Right kidney (tissue), 1 donor: Measurements from ENCODE around the gene DPYD.

Source experiments
- DNase-seq: peaks from one replicate; pipeline ENCODE4 v3.0.0-alpha.2; 2016

DPYD gene

DNA sequence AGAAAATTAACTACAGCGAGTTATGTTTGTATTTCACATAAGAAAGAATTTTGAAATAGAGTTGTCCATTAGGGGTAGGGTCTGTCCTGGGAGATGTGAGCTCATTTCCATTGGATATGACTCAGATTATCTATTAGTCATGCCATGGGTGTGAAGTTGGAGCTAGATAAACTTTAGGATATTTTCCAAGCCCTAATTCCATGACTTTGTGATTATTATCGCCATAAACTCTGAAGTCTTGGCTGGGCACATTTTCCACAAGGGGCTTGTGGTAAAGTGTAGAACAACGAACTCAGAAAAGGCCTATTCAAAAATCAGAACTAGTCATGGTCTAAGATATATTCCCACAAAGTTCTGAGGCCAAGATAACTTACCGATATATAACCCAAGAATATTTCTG is 396.6 kb downstream of the DPYD start:
- no peak for DNase-seq

DNA sequence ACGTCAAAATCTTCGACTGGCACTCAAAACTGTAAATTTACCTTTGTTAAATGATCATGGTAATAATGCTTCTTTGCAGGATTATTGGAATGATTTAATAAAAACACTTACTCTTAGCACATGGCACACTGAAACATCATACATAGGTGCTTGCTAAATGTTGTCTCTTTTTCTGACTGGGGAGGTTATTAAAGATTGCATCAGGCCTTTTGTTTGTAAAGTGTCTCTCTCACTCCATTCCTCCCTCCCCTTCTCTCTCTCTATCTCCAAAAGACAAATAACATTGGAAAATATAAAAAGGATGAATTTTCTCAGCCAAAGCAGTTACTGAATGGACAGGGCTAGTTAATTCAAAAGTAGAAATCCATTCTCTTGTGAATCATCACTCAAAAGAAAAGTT is 404.2 kb downstream of the DPYD start:
- no peak for DNase-seq

DNA sequence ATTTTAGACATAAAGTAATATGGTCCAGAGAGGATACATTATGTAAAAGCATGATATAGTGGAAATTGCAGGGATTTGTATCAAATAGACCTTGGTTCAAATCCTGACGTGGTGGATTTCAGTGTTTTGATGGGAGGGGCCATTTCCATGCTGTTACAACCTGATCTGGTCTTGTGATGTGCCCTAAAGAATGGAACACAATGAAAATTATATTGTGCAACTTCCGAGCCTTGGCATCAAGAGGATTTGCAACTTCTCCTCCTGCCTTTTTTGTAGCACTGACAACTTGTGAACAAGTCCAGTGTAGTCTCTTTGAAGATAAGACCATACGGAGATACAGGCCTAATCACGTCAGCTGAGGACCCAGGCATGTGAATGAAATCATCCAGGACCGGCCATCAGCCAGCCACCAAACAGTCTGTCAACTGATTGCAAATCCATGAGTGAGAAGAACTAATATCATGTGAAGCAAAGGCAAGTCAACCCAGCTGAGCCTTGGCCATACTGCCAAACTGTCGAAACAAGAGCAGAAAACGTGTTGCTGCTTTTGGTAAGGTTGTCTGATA is 412.1 kb downstream of the DPYD start:
- no peak for DNase-seq

DNA sequence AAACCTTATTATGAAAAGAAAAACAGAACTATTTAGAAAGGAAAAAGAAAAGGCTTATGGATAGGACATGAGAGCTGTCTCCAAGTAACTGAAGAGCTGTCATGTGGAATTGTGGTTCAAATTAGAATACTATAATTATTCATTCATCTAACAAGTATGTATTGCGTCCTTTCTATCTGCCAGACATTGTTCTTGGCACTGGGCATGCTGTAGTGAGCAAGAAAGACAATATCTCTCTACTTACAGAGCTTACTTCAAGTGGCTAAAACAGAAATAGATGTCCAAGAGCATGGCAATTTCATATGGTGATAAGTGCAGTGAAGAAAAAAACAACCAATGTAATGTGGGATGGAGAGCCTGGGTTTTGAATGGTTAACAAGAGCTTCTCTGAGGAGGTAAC is 413.0 kb downstream of the DPYD start:
- DNase-seq = no peak

DNA sequence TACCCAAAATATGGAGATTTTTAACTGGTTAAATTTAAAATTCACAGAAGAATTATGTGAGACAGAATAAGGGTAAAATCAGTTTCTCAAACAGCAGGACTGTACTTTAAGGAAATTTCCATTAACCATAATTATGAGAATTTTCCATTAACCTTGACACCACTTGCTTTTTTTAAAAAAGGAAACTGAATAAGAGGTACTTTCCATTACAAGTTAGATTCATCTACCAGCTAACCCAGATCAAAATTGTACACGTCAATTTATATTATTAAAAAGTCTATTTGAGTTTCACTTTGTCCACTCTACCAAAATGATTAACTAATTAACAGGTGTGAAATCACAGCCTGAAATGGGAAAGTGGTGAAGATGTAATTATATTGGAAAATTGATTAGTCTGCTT is 414.5 kb downstream of the DPYD start:
- DNase-seq = no peak

DNA sequence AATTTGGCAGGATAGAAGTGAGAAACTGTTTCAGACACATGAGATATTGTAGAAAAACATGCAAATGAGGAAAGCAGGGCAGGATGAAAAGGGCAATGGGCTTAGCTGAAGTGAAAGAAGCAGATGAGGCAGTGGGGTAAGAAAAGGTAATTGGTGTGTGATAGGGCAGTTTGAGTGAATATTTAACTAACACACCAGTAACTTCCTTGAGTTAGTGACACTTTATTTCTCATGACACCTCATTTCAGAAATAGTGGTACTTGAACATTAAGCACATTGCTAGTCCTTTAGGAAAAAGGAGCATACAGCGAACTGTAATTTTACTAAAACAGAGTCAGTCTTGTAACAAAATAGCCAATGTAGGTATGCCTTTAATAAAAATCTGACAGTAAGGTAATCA is 415.0 kb downstream of the DPYD start:
- DNase-seq = no peak

GRCh38 chr1:97505289-97505688 is 415.5 kb downstream of the DPYD start:
- no peak for DNase-seq

- DNase-seq = no peak
These were observed 418.5 kb downstream of the DPYD start for GRCh38 chr1:97502360-97502759.

DNA sequence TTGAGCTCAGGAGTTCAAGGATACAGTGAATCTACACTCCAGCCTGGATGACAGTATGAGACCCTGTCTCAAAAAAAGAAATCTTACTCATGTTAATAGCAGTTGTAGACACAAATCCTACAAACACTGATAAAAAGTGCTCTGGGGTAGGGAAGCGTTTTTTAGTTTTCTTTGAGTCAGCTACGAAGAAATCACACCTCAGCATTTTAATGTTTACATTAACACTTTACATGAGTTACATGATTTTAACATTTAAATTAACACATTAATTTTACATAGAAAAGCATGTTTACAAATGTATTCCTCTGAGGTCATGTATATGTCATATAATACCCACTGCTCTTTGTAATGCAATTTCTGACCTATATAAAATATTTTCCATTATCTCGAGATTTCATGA is 419.2 kb downstream of the DPYD start:
- no peak for DNase-seq

DNA sequence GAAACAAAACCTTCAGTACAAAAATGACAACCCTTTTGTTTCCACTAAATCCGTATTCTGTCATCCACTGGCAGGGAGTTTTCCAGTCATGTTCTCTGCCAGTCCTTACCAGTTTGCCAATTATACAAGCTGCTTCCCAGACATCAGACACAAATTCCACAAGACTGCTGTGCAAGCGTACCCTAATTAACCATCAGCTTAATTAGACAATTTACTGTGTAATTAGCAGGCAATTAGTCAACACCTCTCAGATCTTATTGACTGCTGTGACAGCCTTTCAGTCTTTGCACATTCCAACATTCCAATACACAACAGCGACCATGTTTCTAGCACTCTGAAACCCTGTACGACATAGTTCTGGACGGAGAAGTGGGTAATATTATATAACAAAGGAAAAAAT is 420.1 kb downstream of the DPYD start:
- no peak for DNase-seq

DNA sequence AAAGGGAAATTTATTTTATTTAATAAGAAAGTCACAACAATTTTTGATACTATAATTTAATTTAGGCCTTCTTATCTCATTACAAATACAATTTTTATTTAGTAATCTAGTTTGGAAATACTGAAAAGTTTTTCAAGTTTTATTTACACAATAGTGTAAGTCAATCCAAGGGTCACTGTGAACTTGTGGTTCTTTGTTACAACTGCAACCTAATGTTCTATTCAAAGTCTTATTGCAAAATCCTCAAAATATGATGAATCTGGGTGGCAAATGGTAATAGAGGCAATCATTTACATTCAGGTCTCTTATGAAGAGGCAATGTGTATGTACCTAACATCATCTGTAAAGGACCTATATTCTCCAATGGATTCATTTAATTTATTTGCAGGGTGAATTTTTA is 421.2 kb downstream of the DPYD start:
- no peak for DNase-seq

DNA sequence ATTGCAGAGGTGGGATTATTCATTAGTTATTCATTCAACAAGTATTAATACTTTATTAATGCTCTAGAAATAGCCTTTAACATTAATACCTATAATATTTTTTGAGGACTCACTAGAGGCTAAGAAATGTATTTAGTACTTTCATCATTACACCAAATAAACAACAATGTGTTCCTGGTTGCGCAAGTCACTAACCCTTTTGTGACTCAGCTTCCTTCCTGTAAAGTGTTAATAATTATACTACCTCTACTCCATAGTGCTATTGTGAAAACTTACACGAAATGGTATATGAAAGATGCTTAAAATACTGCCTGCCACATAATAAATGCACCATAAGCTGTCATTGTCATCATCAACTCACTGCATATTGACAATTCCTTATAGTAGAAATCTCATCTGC is 431.0 kb downstream of the DPYD start:
- no peak for DNase-seq

DNA sequence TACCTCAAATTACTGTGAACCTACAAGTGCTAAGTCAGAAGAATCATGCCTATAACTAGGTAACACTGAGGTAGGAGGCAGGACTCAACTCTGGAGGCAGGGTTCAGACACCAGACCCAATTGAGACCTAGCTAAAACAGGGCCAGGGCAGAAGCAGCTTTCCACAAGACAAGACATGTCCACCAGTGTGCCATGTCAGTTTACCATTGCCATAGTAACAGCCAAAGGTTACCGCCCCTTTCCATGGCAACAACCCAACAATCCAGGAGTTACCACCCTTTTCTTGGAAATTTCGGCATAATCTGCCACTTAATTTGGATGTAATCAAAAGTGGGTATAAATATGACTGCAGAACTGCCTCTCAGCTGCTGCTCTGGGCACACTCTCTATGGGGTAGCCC is 432.3 kb downstream of the DPYD start:
- DNase-seq = no peak

DNA sequence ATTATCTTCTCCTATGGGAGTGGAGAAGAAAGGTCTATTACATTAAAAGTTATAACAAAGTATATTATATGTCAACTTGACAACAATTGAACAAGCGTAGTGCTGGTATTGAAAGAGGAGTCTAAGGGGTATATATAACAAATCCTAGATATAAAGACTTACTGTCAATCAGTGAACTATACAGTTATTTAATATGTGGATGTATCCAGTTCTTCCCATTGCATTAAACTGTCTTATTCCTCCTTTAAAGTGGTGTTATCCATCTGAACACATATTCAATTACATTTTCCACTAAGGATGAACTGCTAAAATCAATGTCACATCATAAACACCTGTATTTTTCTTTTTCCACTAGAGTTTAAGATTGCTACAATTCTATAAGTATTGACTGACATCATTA is 438.8 kb downstream of the DPYD start:
- DNase-seq = no peak

DNA sequence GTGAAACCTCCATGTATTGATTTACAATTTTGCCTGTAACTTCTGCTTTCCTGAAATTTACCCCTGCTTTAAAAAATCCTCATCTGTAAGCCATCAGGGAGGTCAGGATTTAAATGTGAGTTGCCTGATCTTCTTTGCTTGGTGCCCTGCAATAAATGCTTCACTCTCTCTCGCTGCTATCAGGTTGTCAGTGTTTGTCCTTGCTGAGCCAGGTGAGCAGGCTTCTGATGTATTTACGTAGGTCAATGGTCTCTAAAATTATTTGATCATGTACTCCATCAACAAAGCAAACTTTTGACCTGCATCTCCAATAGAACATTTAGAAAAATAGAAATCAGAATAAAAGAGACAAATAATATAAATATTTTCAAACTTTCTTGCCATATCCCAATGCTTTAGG is 453.4 kb downstream of the DPYD start:
- DNase-seq = no peak

DNA sequence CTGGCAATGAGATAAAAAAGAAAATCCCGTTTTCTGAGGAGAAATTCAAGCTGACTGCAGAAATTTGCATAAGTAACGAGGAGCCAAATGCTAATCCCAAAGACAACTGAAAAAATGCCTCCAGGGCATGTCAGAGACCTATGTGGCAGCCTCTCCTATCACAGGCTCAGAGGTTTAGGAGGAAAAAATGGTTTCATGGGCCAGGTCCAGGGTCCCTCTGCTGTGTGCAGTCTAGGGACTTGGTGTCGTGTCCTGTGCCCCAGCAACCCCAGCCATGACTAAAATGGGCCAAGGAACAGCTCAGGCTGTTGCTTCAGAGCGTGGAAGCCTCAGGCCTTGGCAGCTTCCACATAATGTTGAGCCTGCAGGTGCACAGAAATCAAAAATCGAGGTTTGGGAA is 456.5 kb downstream of the DPYD start:
- DNase-seq = no peak

GRCh38 chr1:97461782-97462181 is 459.1 kb downstream of the DPYD start:
- DNase-seq = no peak

DNA sequence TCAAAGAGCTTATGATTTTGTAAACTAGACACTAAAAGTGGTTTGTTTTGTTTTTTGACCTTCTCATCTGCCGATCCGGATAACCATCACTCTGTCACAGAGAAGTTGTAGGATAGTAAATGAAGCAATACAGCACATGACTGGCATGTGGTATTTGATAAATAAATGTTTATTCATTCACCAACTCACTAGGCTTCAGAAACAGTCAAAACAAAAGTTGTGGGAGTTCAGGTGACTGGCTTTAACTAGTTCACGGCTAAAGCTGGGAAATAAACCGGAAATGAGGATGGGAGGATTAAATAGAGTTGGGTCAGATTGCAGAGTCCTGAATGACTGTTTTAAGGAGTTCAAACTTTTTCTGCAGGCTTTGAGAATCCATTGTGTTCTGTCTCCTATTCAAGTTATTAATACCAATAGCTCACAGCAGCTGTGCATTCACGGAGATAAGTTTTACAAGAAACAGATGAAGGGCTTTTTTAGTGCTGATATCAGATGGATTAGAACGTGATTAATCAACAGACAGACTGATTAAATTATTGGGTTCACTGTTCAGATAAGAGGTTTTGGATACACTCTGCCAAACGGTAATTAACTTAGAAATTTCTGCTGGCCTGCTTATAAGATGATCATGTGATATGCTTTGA is 463.3 kb downstream of the DPYD start:
- DNase-seq = no peak

DNA sequence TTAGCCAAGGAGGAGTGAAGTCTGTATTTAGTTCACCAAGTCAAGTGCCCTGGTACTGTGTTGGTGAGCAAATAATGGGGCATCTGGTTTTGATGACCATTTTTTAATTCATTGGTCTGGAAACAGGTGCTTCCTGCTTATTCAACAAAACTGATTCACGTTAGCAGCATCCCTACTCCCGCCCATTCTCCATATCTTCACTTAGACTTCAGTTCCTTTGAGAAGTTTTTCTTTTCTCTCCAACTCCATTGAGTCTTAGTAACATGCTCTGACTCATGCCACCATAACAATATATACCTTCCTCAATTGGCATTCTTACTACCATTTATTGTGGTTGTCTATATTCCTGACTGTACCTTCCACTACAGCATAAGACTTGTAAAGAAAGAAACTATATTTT is 468.9 kb downstream of the DPYD start:
- DNase-seq = no peak

GRCh38 chr1:97451046-97451826 is 469.6 kb downstream of the DPYD start:
- no peak for DNase-seq

- no peak for DNase-seq
These were observed 478.9 kb downstream of the DPYD start for GRCh38 chr1:97441966-97442365.

DNA sequence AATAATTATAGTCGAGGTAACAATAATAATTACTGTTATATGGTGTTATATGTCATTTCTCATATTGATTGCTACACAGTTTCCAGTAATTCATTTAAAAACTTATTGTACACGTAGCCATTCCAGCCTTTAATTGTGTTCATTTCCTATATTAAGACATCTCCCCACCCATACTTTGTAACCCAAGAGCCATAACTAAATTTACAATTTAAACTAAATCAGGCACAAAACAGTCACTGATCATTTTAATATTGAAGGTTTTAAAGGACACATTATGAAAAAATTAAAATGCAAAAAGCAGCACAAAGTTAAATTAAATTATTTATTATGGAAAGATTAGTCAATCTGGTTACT is 487.0 kb downstream of the DPYD start:
- no peak for DNase-seq

DNA sequence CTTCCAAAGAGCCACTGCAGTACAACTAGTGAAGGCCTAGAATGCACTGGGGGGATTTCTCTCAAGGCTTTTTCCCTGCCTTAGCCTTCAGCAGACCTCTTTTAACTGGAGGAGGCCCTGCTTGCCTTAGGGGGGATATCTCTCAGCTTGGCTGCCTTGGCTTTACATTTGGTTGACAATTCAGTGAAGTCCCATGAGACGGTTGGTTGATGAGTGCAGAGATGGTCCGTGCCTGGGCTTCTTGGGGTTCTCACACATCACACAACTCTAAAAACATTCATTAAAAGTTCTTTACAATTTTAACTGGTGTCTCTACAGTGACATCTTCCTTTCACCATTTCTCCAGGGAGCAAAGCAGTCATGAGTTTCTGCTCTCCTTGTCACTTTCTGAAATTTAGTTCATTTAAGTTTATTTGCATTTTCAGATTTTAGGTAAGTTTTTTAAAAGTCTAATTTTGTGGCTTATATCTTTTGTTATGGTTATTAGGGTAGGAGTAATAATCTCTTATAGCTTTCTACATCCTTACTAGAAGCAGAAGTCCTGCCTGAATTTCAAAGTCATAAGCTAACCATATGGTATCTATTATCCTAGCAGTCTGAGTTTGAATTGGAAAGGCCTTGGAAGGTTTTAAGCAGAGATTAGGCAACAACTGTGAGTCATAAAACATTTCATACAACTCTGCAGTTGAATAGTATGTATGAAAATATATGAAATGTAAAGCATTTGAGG is 487.6 kb downstream of the DPYD start:
- no peak for DNase-seq

- DNase-seq = no peak
These were observed 493.5 kb downstream of the DPYD start for GRCh38 chr1:97427371-97427770.
